HepG2 (cell line): ENCODE data around the gene UQCRHL. TPM values are rescaled to one million over a fixed set of nuclear protein-coding genes. Genes with fewer than 3 reads are reported as not detected.

ENCODE experiments used
- ARID2 ChIP-seq: sonication (generic); formaldehyde crosslinking; IDR thresholded peaks from 2 replicates; pipeline ENCODE4 v1.8.1; 2022; ENCODE audit warnings: mild to moderate bottlenecking, missing genetic modification reagents, borderline replicate concordance
- HES4 ChIP-seq: sonication (generic); formaldehyde crosslinking; IDR thresholded peaks from 2 replicates; pipeline ENCODE4 v1.9.0; 2021; ENCODE audit warnings: mild to moderate bottlenecking, missing genetic modification reagents, borderline replicate concordance
- KLF16 ChIP-seq, 2 experiments: sonication (generic) in 1 of 2; formaldehyde crosslinking in 1 of 2; IDR thresholded peaks; 2 replicates each; pipeline versions ENCODE4 v1.6.1 to v1.8.0; 2016 to 2023; ENCODE audit warnings: missing genetic modification reagents in 2 of 2, missing compliant biosample characterization in 1 of 2
- ZNF343 ChIP-seq: sonication (generic); formaldehyde crosslinking; IDR thresholded peaks from 2 replicates; pipeline ENCODE4 v1.4.0; 2020; ENCODE audit warnings: mild to moderate bottlenecking, missing genetic modification reagents
- ZNF7 ChIP-seq: IDR thresholded peaks from 2 replicates; pipeline ENCODE4 v1.6.1; 2016; ENCODE audit warnings: missing biosample characterization, missing genetic modification reagents
- polyA plus RNA-seq, 8 experiments: library from polyadenylated mRNA; depleted of rRNA in 3 of 8; stranded (reverse) in 7 of 8; unstranded in 1 of 8; fragments of >200 nt; fragmentation: Illumina TruSeq in 4 of 8; extraction: Trizol in 4 of 8; gene quantifications; 2 replicates each; pipeline versions ENCODE4 v1.2.1 to v1.2.3, GENCODE V29; 2011 to 2016; ENCODE audit warnings: low read depth in 4 of 8, missing spikeins in 1 of 8, mixed read lengths in 1 of 8; ENCODE audit not compliant: insufficient read depth in 1 of 8
- total RNA-seq, 5 experiments: library from RNA; depleted of rRNA; stranded (reverse); fragments of >200 nt; fragmentation: Illumina TruSeq; extraction: Trizol; gene quantifications; 2 replicates each; pipeline ENCODE4 v1.2.3, GENCODE V29; 2016; ENCODE audit warnings: low read depth in 1 of 5
- TF ChIP-seq, protein P1 (sequence below): sonication (generic); formaldehyde crosslinking; IDR thresholded peaks from 2 replicates; pipeline ENCODE4 v1.9.0; 2022; ENCODE audit warnings: low read depth, missing genetic modification reagents
- TF ChIP-seq, protein P2 (sequence below): IDR thresholded peaks from 2 replicates; pipeline ENCODE4 v1.6.1; 2016; ENCODE audit warnings: control low read depth
- TF ChIP-seq, protein P3 (sequence below): sonication (generic); formaldehyde crosslinking; IDR thresholded peaks from 2 replicates; pipeline ENCODE4 v1.4.0; 2020; ENCODE audit warnings: mild to moderate bottlenecking, missing genetic modification reagents
- TF ChIP-seq, protein P4 (sequence below), 2 experiments: sonication (generic) in 1 of 2; formaldehyde crosslinking in 1 of 2; IDR thresholded peaks; 2 replicates each; pipeline versions ENCODE4 v1.6.1 to v1.9.0; 2014 to 2022; ENCODE audit warnings: antibody characterized with exemption in 1 of 2, borderline replicate concordance in 1 of 2, inconsistent platforms in 1 of 2, low read depth in 1 of 2, missing genetic modification reagents in 1 of 2

UQCRHL gene
- total and polyA plus RNA-seq, 2 of the 13 experiments (the other 11 are each of a cell fraction or from before 2014, with no cell fraction given), result 1.8 to 2.3 TPM

DNA sequence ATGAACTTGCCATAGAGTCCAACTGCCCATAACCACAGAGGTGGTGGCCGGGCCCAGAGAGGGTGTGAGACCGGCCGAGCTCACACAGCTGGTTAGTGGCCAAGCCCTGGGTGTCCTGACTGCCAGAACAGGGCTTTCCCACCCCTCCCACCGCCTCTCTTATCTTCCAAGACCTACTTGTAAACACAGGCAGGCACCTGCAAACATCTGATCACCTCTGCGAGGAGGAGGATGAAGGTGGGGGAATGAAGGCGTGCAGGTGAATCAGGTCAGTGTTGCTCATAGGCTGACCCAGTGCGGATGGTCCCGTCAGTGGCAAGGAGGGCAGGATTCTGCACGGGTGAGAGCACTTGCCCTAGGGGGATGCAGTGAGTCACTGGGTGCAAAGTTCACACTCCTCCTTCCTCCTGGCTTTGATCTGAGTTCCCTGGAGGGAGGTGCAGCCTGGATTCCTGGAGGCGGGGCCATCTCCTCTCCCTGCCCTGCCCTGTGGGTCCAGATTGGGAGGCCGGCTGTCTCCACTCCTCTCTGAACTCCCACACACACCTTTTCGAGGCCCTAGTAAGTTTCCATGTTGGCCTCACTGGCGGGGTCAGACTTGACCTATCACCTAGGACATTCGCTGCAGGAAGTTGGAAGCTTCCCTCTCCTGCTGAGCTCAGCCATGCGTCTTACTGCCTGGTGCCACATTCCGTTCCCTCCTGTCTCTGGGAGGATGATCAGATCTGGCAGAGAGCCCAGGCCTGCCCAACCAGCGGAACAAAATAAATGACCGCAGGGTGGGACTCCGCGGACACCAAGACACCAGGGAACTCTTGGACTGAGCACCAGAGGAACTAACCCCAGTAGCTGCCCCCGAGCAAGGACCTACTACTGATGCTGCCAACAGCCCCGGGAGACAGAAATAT is 7.3 kb downstream of the UQCRHL start (continued):
- TF ChIP-seq, protein P1, sequence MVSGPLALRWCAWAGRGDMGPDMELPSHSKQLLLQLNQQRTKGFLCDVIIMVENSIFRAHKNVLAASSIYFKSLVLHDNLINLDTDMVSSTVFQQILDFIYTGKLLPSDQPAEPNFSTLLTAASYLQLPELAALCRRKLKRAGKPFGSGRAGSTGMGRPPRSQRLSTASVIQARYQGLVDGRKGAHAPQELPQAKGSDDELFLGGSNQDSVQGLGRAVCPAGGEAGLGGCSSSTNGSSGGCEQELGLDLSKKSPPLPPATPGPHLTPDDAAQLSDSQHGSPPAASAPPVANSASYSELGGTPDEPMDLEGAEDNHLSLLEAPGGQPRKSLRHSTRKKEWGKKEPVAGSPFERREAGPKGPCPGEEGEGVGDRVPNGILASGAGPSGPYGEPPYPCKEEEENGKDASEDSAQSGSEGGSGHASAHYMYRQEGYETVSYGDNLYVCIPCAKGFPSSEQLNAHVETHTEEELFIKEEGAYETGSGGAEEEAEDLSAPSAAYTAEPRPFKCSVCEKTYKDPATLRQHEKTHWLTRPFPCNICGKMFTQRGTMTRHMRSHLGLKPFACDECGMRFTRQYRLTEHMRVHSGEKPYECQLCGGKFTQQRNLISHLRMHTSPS (CRISPR knock-in tag), result peak; percentile 88
- 0 out of 2 replicates have a peak, but pooled peaks have one; percentile 47 for TF ChIP-seq ARID2
- no peak for TF ChIP-seq ZNF343 (CRISPR knock-in tag)
- TF ChIP-seq, protein P2, sequence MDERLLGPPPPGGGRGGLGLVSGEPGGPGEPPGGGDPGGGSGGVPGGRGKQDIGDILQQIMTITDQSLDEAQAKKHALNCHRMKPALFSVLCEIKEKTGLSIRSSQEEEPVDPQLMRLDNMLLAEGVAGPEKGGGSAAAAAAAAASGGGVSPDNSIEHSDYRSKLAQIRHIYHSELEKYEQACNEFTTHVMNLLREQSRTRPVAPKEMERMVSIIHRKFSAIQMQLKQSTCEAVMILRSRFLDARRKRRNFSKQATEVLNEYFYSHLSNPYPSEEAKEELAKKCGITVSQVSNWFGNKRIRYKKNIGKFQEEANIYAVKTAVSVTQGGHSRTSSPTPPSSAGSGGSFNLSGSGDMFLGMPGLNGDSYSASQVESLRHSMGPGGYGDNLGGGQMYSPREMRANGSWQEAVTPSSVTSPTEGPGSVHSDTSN (CRISPR knock-in tag), result no peak
- TF ChIP-seq HES4 (CRISPR knock-in tag), result peak; percentile 72; the same call in 1 of the 2 replicates
- TF ChIP-seq ZNF7, result no peak
- TF ChIP-seq, protein P3, sequence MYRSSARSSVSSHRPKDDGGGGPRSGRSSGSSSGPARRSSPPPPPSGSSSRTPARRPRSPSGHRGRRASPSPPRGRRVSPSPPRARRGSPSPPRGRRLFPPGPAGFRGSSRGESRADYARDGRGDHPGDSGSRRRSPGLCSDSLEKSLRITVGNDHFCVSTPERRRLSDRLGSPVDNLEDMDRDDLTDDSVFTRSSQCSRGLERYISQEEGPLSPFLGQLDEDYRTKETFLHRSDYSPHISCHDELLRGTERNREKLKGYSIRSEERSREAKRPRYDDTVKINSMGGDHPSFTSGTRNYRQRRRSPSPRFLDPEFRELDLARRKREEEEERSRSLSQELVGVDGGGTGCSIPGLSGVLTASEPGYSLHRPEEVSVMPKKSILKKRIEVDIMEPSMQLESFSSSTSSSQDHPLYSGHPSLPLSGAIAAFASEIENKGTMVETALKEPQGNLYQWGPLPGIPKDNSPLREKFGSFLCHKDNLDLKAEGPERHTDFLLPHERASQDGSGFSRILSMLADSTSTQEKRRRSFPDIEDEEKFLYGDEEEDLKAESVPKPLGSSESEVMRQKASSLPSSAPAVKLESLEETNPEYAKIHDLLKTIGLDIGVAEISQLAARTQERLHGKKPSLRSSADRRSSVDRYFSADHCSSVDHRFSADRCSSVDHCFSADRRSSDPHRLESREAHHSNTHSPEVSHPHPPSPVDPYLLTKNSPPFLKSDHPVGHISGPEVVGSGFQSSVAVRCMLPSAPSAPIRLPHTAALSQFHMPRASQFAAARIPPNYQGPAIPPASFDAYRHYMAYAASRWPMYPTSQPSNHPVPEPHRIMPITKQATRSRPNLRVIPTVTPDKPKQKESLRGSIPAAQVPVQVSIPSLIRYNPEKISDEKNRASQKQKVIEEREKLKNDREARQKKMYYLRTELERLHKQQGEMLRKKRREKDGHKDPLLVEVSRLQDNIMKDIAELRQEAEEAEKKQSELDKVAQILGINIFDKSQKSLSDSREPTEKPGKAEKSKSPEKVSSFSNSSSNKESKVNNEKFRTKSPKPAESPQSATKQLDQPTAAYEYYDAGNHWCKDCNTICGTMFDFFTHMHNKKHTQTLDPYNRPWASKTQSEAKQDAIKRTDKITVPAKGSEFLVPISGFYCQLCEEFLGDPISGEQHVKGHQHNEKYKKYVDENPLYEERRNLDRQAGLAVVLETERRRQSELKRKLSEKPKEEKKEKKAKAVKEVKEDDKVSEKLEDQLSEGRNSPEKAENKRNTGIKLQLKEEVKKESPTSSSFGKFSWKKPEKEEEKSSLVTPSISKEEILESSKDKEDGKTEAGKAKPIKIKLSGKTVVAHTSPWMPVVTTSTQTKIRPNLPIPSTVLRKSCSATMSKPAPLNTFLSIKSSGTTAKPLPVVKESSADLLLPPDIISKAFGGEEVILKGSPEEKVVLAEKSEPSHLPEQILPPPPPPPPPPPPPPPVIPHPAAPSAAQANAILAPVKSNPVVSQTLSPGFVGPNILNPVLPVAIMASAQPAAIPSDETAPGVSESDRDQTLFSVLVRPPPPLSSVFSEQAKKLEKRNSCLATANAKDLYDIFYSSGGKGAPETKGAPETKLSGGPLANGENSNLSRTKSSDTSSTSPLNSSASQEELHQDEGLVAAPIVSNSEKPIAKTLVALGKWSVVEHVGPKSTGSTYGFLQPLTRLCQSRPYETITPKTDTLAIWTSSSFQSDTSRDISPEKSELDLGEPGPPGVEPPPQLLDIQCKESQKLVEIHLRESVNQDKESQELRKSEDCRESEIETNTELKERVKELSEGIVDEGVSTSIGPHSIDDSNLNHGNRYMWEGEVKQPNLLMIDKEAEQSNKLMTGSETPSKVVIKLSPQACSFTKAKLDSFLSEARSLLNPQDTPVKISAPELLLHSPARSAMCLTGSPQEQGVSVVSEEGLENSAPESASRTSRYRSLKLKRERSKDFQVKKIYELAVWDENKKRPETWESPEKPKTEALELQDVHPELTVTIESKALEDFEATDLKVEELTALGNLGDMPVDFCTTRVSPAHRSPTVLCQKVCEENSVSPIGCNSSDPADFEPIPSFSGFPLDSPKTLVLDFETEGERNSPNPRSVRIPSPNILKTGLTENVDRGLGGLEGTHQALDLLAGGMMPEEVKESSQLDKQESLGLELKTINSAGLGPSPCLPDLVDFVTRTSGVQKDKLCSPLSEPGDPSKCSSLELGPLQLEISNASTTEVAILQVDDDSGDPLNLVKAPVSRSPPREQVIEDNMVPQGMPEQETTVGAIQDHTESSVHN, result no peak
- 0 out of 4 replicates have a peak, but pooled peaks of 1 of the 2 experiments have one; percentile 35 for TF ChIP-seq KLF16 (CRISPR knock-in tag; IDR thresholded peaks at IDR 0.05)
- TF ChIP-seq, protein P4, sequence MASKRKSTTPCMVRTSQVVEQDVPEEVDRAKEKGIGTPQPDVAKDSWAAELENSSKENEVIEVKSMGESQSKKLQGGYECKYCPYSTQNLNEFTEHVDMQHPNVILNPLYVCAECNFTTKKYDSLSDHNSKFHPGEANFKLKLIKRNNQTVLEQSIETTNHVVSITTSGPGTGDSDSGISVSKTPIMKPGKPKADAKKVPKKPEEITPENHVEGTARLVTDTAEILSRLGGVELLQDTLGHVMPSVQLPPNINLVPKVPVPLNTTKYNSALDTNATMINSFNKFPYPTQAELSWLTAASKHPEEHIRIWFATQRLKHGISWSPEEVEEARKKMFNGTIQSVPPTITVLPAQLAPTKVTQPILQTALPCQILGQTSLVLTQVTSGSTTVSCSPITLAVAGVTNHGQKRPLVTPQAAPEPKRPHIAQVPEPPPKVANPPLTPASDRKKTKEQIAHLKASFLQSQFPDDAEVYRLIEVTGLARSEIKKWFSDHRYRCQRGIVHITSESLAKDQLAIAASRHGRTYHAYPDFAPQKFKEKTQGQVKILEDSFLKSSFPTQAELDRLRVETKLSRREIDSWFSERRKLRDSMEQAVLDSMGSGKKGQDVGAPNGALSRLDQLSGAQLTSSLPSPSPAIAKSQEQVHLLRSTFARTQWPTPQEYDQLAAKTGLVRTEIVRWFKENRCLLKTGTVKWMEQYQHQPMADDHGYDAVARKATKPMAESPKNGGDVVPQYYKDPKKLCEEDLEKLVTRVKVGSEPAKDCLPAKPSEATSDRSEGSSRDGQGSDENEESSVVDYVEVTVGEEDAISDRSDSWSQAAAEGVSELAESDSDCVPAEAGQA (IDR thresholded peaks at IDR 0.05; ENCODE audit: low read depth), result peak; percentile 17; the same call in 1 of the 2 replicates
- TF ChIP-seq, protein P4 (CRISPR knock-in tag; IDR thresholded peaks at IDR 0.05; ENCODE audit: borderline replicate concordance), result no peak
